ENCODE data around the gene BMP6.

GRCh38 chr6:7697432-7697819, 28.5 kb upstream of the BMP6 start:
- TF ChIP-seq CTCF (IDR thresholded peaks at IDR 0.05) (no peak), POLR2A (IDR thresholded peaks at IDR 0.05) (no peak)

Measured in vagina (tissue), 2 donors.